Endothelial cell of umbilical vein (primary cell): ENCODE data around the gene ZNF462. TPM values are rescaled to one million over a fixed set of nuclear protein-coding genes. Genes with fewer than 3 reads are reported as not detected.

Source experiments
- BruUV-seq: library from RNA; stranded (reverse); fragments of 400-500 nt; replicated peaks from 2 replicates; lab custom pipeline; 2021; lab: Mats Ljungman, UMichigan
- CTCF ChIA-PET: fragments of 300-600, 350-600 bp; sonication (Branson Sonifier 250); formaldehyde crosslinking; loops from one replicate; lab custom pipeline; 2021; ENCODE audit warnings: antibody characterized with exemption, inconsistent platforms; lab: Charles Lee
- POLR2A ChIA-PET: fragments of 300-600, 350-600 bp; sonication (Branson Sonifier 250); formaldehyde crosslinking; loops from one replicate; lab custom pipeline; 2021; ENCODE audit warnings: antibody characterized with exemption, inconsistent platforms; lab: Charles Lee
- DNase-seq: peaks from one replicate; pipeline ENCODE4 v3.0.0-alpha.2; 2011; ENCODE audit warnings: low read depth, low spot score
- FAIRE-seq: peaks from 2 replicates; lab custom pipeline; 2011; peaks lifted over from hg19 to GRCh38; lab: Jason Lieb, UNC
- H2AFZ ChIP-seq: 2 replicates; pipeline ENCODE4 v1.6.0; 2012; ENCODE audit warnings: low read depth, low read length, control low read depth, inconsistent platforms
- H3K27ac ChIP-seq: 2 replicates; pipeline ENCODE4 v1.5.1; 2011; ENCODE audit warnings: low read depth, mild to moderate bottlenecking, control low read depth, low read length, moderate library complexity; ENCODE audit not compliant: insufficient read depth
- H3K27me3 ChIP-seq, 2 experiments: 2 replicates each; pipeline versions ENCODE4 v1.6.0 to v1.6.1; 2011; ENCODE audit warnings: low read length in 2 of 2, mixed read lengths in 1 of 2; ENCODE audit not compliant: control insufficient read depth in 2 of 2, insufficient read depth in 2 of 2
- H3K36me3 ChIP-seq, 2 experiments: 2 replicates in 1 of 2; 3 replicates in 1 of 2; pipeline ENCODE4 v1.5.1; 2011; ENCODE audit warnings: low read length in 2 of 2, mild to moderate bottlenecking in 1 of 2, moderate library complexity in 1 of 2; ENCODE audit not compliant: control insufficient read depth in 2 of 2, insufficient read depth in 2 of 2; ENCODE audit errors: extremely low read depth in 1 of 2
- H3K4me1 ChIP-seq: 3 replicates; pipeline ENCODE4 v1.5.1; 2011; ENCODE audit warnings: mild to moderate bottlenecking, low read length; ENCODE audit not compliant: control insufficient read depth, insufficient read depth; ENCODE audit errors: extremely low read depth
- H3K4me2 ChIP-seq: 2 replicates; pipeline ENCODE4 v1.6.1; 2011; ENCODE audit warnings: low read length, control low read depth, mixed read lengths; ENCODE audit not compliant: insufficient read depth
- H3K4me3 ChIP-seq, 3 experiments: fragments of 200-600 bp in 1 of 3; sonication (generic), shearing (Covaris generic) in 1 of 3; replicated peaks in 1 of 3; 2 replicates each; pipeline ENCODE4 v1.5.1; 2011 to 2016; ENCODE audit warnings: control low read depth in 3 of 3, low read length in 3 of 3, mild to moderate bottlenecking in 2 of 3, inconsistent platforms in 1 of 3, low read depth in 1 of 3, moderate library complexity in 1 of 3; ENCODE audit not compliant: insufficient read depth in 1 of 3
- H3K79me2 ChIP-seq: 2 replicates; pipeline ENCODE4 v1.6.0; 2012; ENCODE audit warnings: low read length, inconsistent platforms; ENCODE audit not compliant: control insufficient read depth, insufficient read depth
- H3K9ac ChIP-seq: replicated peaks from 2 replicates; pipeline ENCODE3; 2011; ENCODE audit warnings: low read length, control low read depth; ENCODE audit not compliant: insufficient read depth; ENCODE audit errors: extremely low read depth
- H3K9me1 ChIP-seq: replicated peaks from 3 replicates; pipeline ENCODE4 v1.6.0; 2011; ENCODE audit warnings: mild to moderate bottlenecking, low read length; ENCODE audit not compliant: control insufficient read depth, insufficient read depth; ENCODE audit errors: extremely low read depth
- H3K9me3 ChIP-seq: replicated peaks from 2 replicates; pipeline ENCODE4 v1.5.1; 2012; ENCODE audit warnings: low read length, inconsistent platforms; ENCODE audit not compliant: control insufficient read depth, insufficient read depth
- H4K20me1 ChIP-seq: replicated peaks from 2 replicates; pipeline ENCODE3; 2011; ENCODE audit warnings: mild to moderate bottlenecking, low read length; ENCODE audit not compliant: control insufficient read depth, insufficient read depth; ENCODE audit errors: extremely low read depth
- EZH2 ChIP-seq: IDR thresholded peaks from 2 replicates; pipeline ENCODE4 v1.6.1; 2012; ENCODE audit warnings: borderline replicate concordance, low read depth, mild to moderate bottlenecking, moderate library complexity, low read length, inconsistent platforms; ENCODE audit not compliant: severe bottlenecking
- FOS ChIP-seq: IDR thresholded peaks from 2 replicates; pipeline ENCODE4 v1.6.1; 2011; ENCODE audit warnings: mild to moderate bottlenecking, low read length, moderate library complexity, borderline replicate concordance; ENCODE audit not compliant: insufficient read depth
- GATA2 ChIP-seq: IDR thresholded peaks from 2 replicates; pipeline ENCODE4 v1.7.0; 2011; ENCODE audit warnings: low read depth, mild to moderate bottlenecking, moderate library complexity, mixed read lengths, low read length; ENCODE audit not compliant: insufficient read length, insufficient read depth
- JUN ChIP-seq: IDR thresholded peaks from 2 replicates; pipeline ENCODE4 v1.6.1; 2011; ENCODE audit warnings: borderline replicate concordance, low read depth; ENCODE audit not compliant: insufficient read length, insufficient read depth
- MYC ChIP-seq: IDR thresholded peaks from one replicate; pipeline ENCODE4 v1.6.1; 2011; ENCODE audit warnings: mild to moderate bottlenecking, low read depth, low read length
- POLR2A ChIP-seq: IDR thresholded peaks from 2 replicates; pipeline ENCODE4 v1.6.1; 2012; ENCODE audit warnings: low read depth, mild to moderate bottlenecking, control low read depth, low read length
- POLR2AphosphoS5 ChIP-seq: IDR thresholded peaks from 2 replicates; pipeline ENCODE4 v1.6.1; 2012; ENCODE audit warnings: low read depth, mild to moderate bottlenecking, control low read depth, low read length, moderate library complexity; ENCODE audit not compliant: insufficient read depth
- dilution Hi-C: fragments of 300-500 bp; cut with MboI; formaldehyde crosslinking; loops from one replicate; pipeline ENCODE4 v1.15.0; 2019; ENCODE audit warnings: low sequenced_read_pairs; ENCODE audit not compliant: extremely low pct_ligation_motif_present
- intact Hi-C: fragments of 100-400 bp; cut with micrococcal nuclease; formaldehyde crosslinking; loops from one replicate; pipeline ENCODE4 v1.10.0; 2022
- polyA plus RNA-seq, 4 experiments: library from polyadenylated mRNA; depleted of rRNA in 3 of 4; stranded (reverse) in 3 of 4; unstranded in 1 of 4; fragments of >200 nt; gene quantifications; 2 replicates each; pipeline versions ENCODE4 v1.2.1 to v1.2.3, GENCODE V29; 2011 to 2012; ENCODE audit warnings: missing spikeins in 1 of 4
- total RNA-seq: library from RNA; stranded (reverse); gene quantifications from 2 replicates; pipeline ENCODE4 v1.2.3, GENCODE V29; 2021
- TF ChIP-seq, protein P1 (sequence below), 2 donors: IDR thresholded peaks; 1 replicate in 1 of 2; 2 replicates in 1 of 2; pipeline ENCODE4 v1.5.1; 2011; ENCODE audit warnings: low read length in 2 of 2, mild to moderate bottlenecking in 2 of 2, moderate library complexity in 2 of 2, control low read depth in 1 of 2, inconsistent platforms in 1 of 2, low read depth in 1 of 2; ENCODE audit not compliant: insufficient read depth in 1 of 2; ENCODE audit errors: extremely low read depth in 1 of 2
- TF ChIP-seq, protein P2 (sequence below): IDR thresholded peaks from 2 replicates; pipeline ENCODE4 v1.6.1; 2011; ENCODE audit not compliant: insufficient read depth, insufficient read length

ZNF462 gene
- total and polyA plus RNA-seq, 2 donors (not counting 3 experiments of a cell fraction or from before 2014, with no cell fraction given), result 6.2 to 24.7 TPM

GRCh38 chr9:106886111-106887046 lies 23.4 kb downstream of the ZNF462 start:
- no peak overlapping the region for H3K9ac ChIP-seq
- no peak overlapping the region for H3K27ac ChIP-seq
- H2AFZ ChIP-seq, result no peak overlapping the region
- BruUV-seq, result no TSS peak
- H3K9me3 ChIP-seq, result no peaks in the 10 kb centered on the region
- CTCF ChIA-PET, result no interaction called here
- no peaks in the 10 kb centered on the region for H3K9me1 ChIP-seq
- H3K4me1 ChIP-seq, result peaks cover 8% of the 10 kb centered on the region
- H3K27me3 ChIP-seq, result no peaks in the 10 kb centered on the region
- no peak for FAIRE-seq
- POLR2A ChIA-PET, result interaction anchor here (0.5 kb wide), 1 partner anchor 22 kb away, joined by 3 read pairs; no protein-coding TSS in a partner anchor
- H4K20me1 ChIP-seq, result no peaks in the 10 kb centered on the region
- no peak overlapping the region for H3K4me3 ChIP-seq
- H3K79me2 ChIP-seq, result no peaks in the 10 kb centered on the region
- no peak for DNase-seq
- H3K36me3 ChIP-seq, result no peaks in the 10 kb centered on the region
- no peak overlapping the region for H3K4me2 ChIP-seq
- no peak for TF ChIP-seq POLR2AphosphoS5
- no peak for TF ChIP-seq JUN
- TF ChIP-seq, protein P1, sequence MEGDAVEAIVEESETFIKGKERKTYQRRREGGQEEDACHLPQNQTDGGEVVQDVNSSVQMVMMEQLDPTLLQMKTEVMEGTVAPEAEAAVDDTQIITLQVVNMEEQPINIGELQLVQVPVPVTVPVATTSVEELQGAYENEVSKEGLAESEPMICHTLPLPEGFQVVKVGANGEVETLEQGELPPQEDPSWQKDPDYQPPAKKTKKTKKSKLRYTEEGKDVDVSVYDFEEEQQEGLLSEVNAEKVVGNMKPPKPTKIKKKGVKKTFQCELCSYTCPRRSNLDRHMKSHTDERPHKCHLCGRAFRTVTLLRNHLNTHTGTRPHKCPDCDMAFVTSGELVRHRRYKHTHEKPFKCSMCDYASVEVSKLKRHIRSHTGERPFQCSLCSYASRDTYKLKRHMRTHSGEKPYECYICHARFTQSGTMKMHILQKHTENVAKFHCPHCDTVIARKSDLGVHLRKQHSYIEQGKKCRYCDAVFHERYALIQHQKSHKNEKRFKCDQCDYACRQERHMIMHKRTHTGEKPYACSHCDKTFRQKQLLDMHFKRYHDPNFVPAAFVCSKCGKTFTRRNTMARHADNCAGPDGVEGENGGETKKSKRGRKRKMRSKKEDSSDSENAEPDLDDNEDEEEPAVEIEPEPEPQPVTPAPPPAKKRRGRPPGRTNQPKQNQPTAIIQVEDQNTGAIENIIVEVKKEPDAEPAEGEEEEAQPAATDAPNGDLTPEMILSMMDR (IDR thresholded peaks at IDR 0.05; ENCODE audit: extremely low read depth in 1 of 2, insufficient read depth in 1 of 2, low read depth in 1 of 2, low read length in 2 of 2), result no peak
- no peak for TF ChIP-seq POLR2A
- no peak for TF ChIP-seq EZH2
- no peak for TF ChIP-seq FOS
- TF ChIP-seq, protein P2, sequence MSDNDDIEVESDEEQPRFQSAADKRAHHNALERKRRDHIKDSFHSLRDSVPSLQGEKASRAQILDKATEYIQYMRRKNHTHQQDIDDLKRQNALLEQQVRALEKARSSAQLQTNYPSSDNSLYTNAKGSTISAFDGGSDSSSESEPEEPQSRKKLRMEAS, result no peak
- no peak for TF ChIP-seq GATA2
- TF ChIP-seq MYC, result no peak
- dilution Hi-C loops (no loop called here), intact Hi-C loops (no loop called here)
